Psoas muscle (tissue), 8 donors: Measurements from ENCODE around the gene MED15. TPM values are rescaled to one million over a fixed set of nuclear protein-coding genes. Genes with fewer than 3 reads are reported as not detected.
A peak's percentile ranks its signal among the peaks of the same experiment; 100 is the strongest.

Experiments
- ATAC-seq, 4 donors: fragments of 200-7000 bp; cut with Tn5 transposase; one replicate each; pipeline ENCODE4 v1.9.1; 2020; ENCODE audit warnings: moderate library complexity in 3 of 4, mild to moderate bottlenecking in 2 of 4
- DNase-seq, 2 donors: peaks; one replicate each; pipeline ENCODE4 v3.0.0-alpha.2; 2020
- H3K27ac ChIP-seq: fragments of 200-600 bp; one replicate; pipeline ENCODE4 v1.8.0; 2022
- H3K27me3 ChIP-seq, 3 donors: fragments of 200-600 bp in 1 of 3; one replicate each; pipeline versions ENCODE4 v1.6.1 to v1.8.0; 2013 to 2022; ENCODE audit warnings: low read length in 2 of 3, mild to moderate bottlenecking in 2 of 3, moderate library complexity in 1 of 3; ENCODE audit not compliant: insufficient read depth in 3 of 3
- H3K36me3 ChIP-seq, 2 donors: fragments of 200-600 bp in 1 of 2; one replicate each; pipeline versions ENCODE4 v1.6.1 to v1.8.0; 2013 to 2022; ENCODE audit warnings: low read depth in 1 of 2, mild to moderate bottlenecking in 1 of 2, moderate library complexity in 1 of 2; ENCODE audit not compliant: insufficient read depth in 1 of 2
- H3K4me1 ChIP-seq: fragments of 200-600 bp; one replicate; pipeline ENCODE4 v1.8.0; 2022
- H3K4me3 ChIP-seq: fragments of 200-600 bp; one replicate; pipeline ENCODE4 v1.8.0; 2022; ENCODE audit warnings: mild to moderate bottlenecking
- H3K9me3 ChIP-seq: fragments of 200-600 bp; one replicate; pipeline ENCODE4 v1.8.0; 2022
- WGBS, 3 donors: extraction: QIAGEN DNeasy Blood & Tissue Kit; methylation state at CpG; one replicate each; pipeline versions ENCODE4 v1.1.6 to v1.1.7; 2013; 5-methylcytosine and 5-hydroxymethylcytosine counted together
- intact Hi-C, 2 donors: fragments of 100-400 bp; cut with DNase I; formaldehyde crosslinking; loops; one replicate each; pipeline versions ENCODE4 v1.11.0 to v1.14.2; 2022
- polyA plus RNA-seq, 3 donors: library from polyadenylated mRNA; stranded (reverse); fragments of 200-250 nt; gene quantifications; one replicate each; pipeline ENCODE4 v1.2.3, GENCODE V29; 2013
- total RNA-seq, 4 donors: library from RNA; stranded (reverse); fragmentation: NEBNext Ultra II Directional in 2 of 4; extraction: Animal tissue kit (Norgen Biotek cat#: 25700) in 2 of 4; gene quantifications; one replicate each; pipeline versions ENCODE4 v1.2.1 to v1.2.4, GENCODE V29; 2021 to 2023
- TF ChIP-seq, protein P1 (sequence below): fragments of 200-600 bp; IDR thresholded peaks from one replicate; pipeline ENCODE4 v1.8.0; 2022; ENCODE audit warnings: antibody characterized with exemption
- donor health status: healthy with polysubstance abuse.
- donor health status: DM: no; HTN: no; CAD: no; lungs with moderate emphysema.
- donor health status: Bipolar disorder and iron deficiency.
- donor health status: healthy.
- donor health status: DM: yes; HTN: yes; CAD: no.
- donor health status: DM: no; HTN: no; CAD: no.
- donor health status: DM: no; HTN: no; CAD: no.
- donor health status: DM: yes; HTN: yes; CAD: no.

The MED15 gene
- total and polyA plus RNA-seq, 7 donors, result 33.8 to 94.8 (median 59.7) TPM

- Histone ChIP-seq H3K4me1 (no peaks in the 10 kb centered on the region), H3K9me3 (no peaks in the 10 kb centered on the region), H3K27ac (no peak overlapping the region), H3K4me3 (no peak overlapping the region), H3K36me3 (no peaks in the 10 kb centered on the region), H3K27me3 (no peaks in the 10 kb centered on the region)
- intact Hi-C loops, result no loop called here
- DNase-seq, result no peak
- no peak for ATAC-seq
- 85 to 95% (median 92%) methylated on average over 8 of the region's 8 CpGs for WGBS, 3 donors
- TF ChIP-seq, protein P1, sequence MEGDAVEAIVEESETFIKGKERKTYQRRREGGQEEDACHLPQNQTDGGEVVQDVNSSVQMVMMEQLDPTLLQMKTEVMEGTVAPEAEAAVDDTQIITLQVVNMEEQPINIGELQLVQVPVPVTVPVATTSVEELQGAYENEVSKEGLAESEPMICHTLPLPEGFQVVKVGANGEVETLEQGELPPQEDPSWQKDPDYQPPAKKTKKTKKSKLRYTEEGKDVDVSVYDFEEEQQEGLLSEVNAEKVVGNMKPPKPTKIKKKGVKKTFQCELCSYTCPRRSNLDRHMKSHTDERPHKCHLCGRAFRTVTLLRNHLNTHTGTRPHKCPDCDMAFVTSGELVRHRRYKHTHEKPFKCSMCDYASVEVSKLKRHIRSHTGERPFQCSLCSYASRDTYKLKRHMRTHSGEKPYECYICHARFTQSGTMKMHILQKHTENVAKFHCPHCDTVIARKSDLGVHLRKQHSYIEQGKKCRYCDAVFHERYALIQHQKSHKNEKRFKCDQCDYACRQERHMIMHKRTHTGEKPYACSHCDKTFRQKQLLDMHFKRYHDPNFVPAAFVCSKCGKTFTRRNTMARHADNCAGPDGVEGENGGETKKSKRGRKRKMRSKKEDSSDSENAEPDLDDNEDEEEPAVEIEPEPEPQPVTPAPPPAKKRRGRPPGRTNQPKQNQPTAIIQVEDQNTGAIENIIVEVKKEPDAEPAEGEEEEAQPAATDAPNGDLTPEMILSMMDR, result no peak
Observed at GRCh38 chr22:20600137-20600673, 92.8 kb downstream of the MED15 start.

DNA sequence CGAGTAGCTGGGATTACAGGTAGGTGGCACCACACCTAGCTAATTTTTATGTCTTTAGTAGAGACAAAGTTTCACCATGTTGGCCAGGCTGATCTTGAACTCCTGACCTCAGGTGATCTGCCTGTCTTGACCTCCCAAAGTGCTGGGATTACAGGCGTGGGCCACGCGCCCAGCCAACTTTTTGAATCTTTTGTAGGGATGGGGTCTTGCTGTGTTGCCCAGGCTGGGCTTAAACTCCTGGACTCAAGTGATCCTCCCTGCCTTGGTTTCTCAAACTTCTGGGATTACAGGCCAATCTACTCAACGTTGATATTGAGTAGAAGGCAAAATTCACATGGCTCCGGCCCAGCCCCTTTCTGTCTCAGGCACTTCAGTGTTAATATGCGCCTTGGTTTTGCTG, 93.9 kb downstream of the MED15 start:
- no peaks in the 10 kb centered on the region for H3K4me1 ChIP-seq
- no peaks in the 10 kb centered on the region for H3K27me3 ChIP-seq
- ATAC-seq (no peak), DNase-seq (no peak)
- H3K27ac ChIP-seq, result no peak overlapping the region
- intact Hi-C loops, result no loop called here
- no peaks in the 10 kb centered on the region for H3K36me3 ChIP-seq
- H3K4me3 ChIP-seq, result no peak overlapping the region
- TF ChIP-seq, protein P1, result no peak
- 84 to 87% (median 86%) methylated on average over 7 of the region's 7 CpGs for WGBS, 3 donors
- H3K9me3 ChIP-seq, result no peaks in the 10 kb centered on the region

- ATAC-seq, result no peak
- Histone ChIP-seq H3K27ac (no peak overlapping the region), H3K4me1 (no peaks in the 10 kb centered on the region), H3K9me3 (no peaks in the 10 kb centered on the region), H3K4me3 (no peak overlapping the region), H3K27me3 (no peaks in the 10 kb centered on the region), H3K36me3 (no peaks in the 10 kb centered on the region)
- intact Hi-C loops, result no loop called here
- TF ChIP-seq, protein P1, result no peak
- no peak for DNase-seq
- WGBS, 3 donors, result 77 to 84% (median 82%) methylated on average over 8 of the region's 8 CpGs
Observed at GRCh38 chr22:20602609-20603164, 95.3 kb downstream of the MED15 start.

- TF ChIP-seq, protein P1, result no peak
- H3K4me1 ChIP-seq, result no peaks in the 10 kb centered on the region
- no peaks in the 10 kb centered on the region for H3K36me3 ChIP-seq
- 77 to 83% (median 82%) methylated on average over 22 to 23 of the region's 23 CpGs for WGBS, 3 donors
- H3K27ac ChIP-seq, result no peak overlapping the region
- H3K27me3 ChIP-seq, result no peaks in the 10 kb centered on the region
- no peak overlapping the region for H3K4me3 ChIP-seq
- DNase-seq (peak in 1 of 2 donors; percentile 35), ATAC-seq (no peak)
- H3K9me3 ChIP-seq, result no peaks in the 10 kb centered on the region
- intact Hi-C loops, result no loop called here
Observed at GRCh38 chr22:20604092-20604747, 96.8 kb downstream of the MED15 start.
